CD4-positive, alpha-beta T cell treated with Interleukin-6 at 100 ng/mL for 8 hours (primary cell): Measurements from ENCODE around the gene MIEN1.
"Not testable (repeated sequence)": the region's sequence is repeated elsewhere in the genome, so short reads cannot be mapped to it uniquely, and the experiment has no call there.

Experiments used
- DNase-seq: peaks from one replicate; pipeline ENCODE4 v3.0.0-alpha.2; 2020; ENCODE audit warnings: mixed read lengths, low spot score

The MIEN1 gene

DNA sequence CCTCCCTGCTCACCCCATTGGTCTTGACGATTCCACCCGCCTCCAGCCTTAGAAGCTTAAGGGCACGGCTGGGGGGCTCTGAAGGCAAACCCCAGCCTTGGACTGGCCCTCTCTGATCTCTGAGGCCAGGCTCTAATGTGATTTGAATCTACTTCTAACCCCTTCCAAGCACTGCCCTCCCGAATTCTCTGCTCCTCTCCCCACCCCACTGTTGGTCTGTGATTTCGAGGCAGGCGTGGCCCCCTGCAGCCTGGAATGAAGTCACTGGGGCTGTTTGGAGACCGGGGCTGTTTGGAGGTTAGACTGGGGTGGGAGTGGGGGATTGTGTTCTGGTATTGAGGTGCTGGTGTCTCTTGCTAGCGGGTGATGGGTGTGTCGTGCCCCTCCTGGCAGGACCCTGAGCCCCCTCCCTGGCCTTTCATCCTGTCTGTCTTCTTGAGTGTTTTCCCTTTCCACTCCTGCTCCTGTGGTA lies 9.6 kb upstream of the MIEN1 start:
- DNase-seq = no peak

DNA sequence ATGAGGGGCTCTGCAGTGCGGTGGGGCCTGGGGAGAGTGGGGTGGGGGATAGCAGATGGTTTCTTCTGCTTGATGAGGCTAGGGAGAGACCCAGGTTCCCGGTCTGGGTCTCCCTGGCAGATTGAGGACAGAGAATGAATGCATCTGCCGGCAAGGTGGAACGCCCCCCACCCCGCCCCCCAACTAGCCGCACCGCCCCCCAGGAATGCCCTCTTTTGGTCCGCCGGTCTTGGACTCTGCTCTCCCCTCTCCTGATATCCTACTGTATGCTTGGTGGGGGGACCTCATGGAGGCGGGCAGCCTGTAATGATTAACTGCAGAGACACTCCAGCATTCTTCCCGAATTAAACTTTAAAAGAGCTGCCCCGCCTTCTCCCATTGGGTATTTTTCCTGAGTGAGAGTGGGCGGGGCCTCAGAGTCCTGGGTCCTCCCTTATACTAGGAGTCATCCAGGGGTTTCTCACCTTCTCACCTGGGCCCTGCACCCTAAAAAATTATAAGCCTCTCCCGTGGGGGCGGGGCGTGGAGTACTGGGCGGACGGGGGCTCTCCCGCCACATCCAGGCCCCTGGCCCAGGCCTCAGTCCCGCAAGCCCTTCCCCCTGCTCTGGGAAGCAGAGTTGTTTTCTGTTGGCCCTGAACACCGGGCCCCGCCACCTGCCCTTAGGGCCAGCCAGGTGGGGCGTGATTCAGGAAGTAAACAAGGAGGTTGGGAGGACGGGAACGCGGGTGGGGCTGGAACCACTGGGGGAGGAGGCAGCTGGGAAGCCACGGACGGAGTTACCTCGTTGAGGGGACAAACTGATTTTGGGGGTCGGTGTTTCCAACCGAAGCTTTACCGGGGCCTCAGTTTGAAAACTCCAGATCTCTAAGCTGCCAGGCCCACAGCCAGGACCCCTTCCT lies 8.9 kb upstream of the MIEN1 start:
- no peak for DNase-seq

DNA sequence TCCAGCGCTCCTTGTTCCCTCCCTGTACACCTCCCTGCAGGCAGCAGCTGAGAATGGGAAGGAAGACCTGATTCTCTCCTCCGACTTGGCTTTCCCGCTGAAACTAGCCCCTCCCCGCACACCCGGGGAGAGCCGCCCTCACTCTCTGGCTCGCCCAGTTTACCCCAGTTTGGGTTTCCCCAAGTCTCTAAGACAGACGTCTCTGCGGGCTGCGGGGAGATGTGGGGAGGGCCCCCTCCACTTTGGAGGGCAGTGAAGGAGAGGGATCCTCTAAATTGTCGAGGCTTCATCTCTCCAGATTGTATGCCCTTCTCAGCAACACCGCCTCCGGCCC lies 8.2 kb upstream of the MIEN1 start:
- peak; percentile 28 for DNase-seq

DNA sequence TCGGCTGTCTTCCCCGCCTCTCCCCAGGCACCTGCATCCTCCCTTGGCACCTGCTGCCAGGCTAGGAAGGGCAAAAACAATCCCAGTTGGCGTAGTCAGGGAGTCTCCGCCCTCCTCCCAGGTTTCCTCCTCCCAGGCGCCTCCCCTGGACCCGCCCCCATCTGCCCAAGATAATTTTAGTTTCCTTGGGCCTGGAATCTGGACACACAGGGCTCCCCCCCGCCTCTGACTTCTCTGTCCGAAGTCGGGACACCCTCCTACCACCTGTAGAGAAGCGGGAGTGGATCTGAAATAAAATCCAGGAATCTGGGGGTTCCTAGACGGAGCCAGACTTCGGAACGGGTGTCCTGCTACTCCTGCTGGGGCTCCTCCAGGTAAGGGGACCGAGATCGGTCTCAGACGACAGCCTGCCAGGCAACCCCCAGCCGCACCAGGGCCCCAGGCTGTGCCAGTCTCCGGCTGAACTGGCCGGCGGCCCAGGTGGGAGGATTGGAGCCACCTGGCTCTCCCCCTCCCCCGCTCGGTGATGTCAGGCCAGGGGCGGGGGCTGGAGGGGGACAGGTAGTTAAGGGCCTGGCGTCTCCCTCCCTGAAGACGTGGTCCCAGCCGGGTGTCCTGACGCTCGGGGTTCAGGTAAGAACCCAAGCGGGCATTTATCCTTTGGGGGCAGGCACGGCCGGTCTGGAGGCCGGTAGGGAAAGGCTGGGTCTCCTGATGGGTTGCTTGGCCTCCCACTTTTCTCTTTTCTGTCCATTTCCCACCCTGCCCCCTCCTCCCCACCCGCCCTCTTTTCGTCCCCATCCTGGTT lies 7.6 kb upstream of the MIEN1 start, which contains the start of gene GRB7:
Gene GRB7, plus strand, starts transcription at position 179 of the 808 bp plus-strand sequence. CDS start 4,364 bp downstream, outside the sequence.
- no peak for DNase-seq

DNA sequence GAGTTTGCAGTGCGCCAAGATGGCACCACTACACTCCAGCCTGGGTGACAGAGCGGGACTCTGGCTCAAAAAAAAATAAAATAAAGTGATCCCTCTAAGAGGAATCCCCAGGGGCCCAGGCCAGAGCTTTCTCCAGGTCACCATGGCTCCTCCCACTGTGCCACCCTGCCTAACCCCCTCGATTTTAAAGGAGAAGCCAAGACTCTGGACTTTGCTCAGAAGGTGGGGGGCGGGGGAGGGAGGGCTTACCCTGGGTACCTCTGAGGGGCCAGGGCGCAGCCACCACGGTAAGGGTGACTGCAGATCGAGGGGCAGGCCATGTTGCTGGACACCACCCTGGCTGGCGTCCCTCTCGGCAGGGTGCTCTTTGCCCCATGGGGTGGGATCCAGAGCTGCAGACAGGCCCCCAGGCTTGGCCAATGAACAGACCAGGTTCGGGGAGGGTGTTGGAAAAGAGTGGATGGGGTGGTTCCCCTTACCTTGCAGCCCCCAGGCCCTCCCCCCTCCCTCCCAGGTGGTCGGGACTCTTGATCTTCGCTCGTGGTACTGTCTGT lies 7.0 kb upstream of the MIEN1 start:
- DNase-seq = no peak

DNA sequence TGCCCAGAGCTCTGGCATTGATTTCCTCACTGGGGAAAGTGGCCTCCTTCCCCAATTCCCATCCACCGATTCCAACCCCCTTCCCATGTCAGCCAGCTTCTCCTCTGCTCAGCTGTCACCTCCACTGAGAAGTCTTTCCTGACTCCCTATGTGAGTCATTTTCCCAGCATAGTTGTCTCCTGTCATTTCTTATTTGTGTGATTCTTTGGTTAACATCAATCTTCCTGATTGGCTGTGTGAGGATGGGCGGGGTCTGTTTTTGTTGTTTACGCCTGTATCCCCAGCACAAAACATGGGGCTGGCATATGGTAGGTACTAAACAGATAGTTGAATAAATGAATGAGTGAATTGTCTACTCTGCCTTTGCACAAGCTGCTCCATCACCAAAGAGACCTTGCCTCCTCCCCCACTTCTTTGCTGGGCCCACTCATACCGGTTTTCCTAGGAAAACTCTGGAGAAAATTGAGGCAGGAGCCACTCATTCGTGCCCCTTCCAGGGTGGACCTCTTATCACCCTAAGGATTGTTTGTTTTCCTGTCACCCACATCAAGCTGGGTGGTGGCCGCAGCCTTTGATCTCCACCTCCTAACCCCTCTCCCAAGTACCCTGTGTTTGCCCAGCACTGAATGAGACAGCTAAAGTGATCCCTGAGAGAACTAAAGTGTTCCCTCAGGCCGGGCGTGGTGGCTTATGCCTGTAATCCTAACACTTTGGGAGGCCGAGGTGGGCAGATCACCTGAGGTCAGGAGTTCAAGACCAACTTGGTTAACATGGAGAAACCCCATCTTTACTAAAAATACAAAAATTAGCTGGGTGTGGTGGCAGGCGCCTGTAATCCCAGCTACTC lies 6.2 kb upstream of the MIEN1 start:
- DNase-seq = no peak

DNA sequence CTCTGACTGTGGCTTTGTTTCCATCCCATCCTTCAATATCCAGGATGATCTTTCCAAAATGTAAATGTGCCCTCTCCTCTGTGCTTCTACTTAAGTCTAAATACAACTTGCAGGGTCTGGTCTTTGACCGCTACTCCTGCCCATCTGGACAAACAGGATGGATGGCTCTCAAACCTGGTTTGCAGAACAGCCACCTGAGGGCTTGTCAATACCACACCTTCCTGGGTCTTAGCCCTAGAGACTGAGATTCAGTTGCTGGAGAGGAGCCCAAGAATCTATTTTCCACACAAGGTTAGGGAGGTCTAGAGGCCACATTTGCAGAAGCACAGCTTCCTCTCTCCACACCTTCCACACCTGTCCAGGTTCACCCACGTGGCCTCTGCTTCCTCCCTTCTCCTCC lies 5.5 kb upstream of the MIEN1 start:
- DNase-seq = no peak

DNA sequence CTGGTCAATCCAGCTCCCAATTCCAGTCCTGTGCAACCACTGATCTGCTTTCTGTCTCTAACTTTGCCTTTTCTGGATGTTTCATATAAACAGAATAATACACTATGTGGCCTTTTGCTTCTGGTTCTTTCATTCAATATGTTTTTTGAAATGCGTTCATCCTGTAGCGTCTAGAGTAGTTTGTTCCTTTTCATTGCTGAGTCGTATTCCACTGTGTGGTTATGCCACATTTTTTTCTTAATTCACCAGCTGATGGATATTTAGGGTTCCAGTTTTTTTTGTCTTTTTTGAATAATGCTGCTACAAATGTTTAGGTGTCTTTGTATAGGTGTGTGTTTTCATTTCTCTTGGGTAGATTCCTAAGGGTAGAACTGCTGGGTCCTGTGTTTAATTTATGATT lies 2.3 kb upstream of the MIEN1 start:
- DNase-seq = no peak

DNA sequence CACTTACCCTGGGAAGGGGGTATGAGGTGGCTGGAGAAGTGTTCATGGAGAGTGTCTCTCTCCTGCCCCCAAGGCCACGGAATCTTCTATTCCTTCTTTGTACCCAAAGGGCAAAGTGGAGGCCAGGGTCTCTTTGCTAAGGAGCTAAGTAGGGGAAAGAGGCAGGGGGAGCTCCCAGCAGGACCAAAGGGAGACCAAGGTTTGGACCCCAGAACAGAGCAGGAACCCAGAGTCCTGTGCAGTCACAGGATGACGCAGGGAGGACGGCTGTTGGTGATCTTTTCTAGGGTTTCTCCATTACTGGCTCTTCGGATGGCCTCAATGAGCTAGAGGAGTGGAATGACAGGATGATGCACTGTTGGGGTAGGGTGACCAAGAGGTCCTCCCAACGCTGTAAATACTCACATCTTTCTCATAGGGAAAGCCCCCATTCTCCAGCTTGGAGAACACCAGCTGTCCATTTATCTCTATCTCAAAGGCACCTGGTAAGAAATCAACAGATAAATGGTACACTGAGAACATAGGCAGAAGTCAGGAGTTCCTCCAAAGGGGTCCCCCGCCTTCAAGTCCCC lies 966 bp downstream of the MIEN1 start:
- no peak for DNase-seq

DNA sequence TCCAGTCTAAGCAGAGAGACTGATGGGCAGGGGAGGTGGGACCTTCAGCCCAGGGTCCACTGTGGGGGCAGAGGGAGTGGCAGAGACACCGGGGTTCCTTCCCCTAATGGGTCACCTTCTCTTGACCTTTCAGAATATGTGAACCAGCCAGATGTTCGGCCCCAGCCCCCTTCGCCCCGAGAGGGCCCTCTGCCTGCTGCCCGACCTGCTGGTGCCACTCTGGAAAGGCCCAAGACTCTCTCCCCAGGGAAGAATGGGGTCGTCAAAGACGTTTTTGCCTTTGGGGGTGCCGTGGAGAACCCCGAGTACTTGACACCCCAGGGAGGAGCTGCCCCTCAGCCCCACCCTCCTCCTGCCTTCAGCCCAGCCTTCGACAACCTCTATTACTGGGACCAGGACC lies 2.8 kb downstream of the MIEN1 start:
- DNase-seq = no peak

DNA sequence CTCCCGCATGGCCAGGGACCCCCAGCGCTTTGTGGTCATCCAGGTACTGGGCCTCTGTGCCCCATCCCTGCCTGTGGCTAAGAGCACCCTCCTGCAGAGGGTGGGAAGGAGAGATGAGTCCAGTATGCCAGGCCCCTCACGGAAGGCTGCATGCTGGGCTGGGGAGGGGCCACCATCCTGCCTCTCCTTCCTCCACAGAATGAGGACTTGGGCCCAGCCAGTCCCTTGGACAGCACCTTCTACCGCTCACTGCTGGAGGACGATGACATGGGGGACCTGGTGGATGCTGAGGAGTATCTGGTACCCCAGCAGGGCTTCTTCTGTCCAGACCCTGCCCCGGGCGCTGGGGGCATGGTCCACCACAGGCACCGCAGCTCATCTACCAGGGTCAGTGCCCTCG lies 3.7 kb downstream of the MIEN1 start:
- DNase-seq = no peak

DNA sequence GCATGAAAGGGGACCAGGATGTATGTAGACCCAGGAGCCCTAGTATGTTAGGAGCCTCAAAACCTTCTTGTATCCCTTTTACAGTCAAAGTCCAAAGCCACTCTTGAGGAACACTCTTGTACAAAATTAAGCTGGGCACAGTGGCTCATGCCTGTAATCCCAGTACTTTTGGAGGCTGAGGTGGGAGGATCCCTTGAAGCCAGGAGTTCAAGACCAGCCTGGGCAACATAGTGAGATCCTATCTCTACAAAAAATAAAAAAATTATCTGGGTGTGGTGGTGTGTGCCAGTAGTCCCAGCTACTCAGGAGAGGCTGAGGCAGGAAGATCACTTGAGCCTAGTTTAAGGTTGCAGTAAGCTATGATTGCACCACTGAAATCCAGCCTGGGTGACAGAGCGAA lies 4.4 kb downstream of the MIEN1 start:
- not testable (repeated sequence) for DNase-seq

DNA sequence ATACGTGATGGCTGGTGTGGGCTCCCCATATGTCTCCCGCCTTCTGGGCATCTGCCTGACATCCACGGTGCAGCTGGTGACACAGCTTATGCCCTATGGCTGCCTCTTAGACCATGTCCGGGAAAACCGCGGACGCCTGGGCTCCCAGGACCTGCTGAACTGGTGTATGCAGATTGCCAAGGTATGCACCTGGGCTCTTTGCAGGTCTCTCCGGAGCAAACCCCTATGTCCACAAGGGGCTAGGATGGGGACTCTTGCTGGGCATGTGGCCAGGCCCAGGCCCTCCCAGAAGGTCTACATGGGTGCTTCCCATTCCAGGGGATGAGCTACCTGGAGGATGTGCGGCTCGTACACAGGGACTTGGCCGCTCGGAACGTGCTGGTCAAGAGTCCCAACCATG lies 5.6 kb downstream of the MIEN1 start:
- DNase-seq = no peak

DNA sequence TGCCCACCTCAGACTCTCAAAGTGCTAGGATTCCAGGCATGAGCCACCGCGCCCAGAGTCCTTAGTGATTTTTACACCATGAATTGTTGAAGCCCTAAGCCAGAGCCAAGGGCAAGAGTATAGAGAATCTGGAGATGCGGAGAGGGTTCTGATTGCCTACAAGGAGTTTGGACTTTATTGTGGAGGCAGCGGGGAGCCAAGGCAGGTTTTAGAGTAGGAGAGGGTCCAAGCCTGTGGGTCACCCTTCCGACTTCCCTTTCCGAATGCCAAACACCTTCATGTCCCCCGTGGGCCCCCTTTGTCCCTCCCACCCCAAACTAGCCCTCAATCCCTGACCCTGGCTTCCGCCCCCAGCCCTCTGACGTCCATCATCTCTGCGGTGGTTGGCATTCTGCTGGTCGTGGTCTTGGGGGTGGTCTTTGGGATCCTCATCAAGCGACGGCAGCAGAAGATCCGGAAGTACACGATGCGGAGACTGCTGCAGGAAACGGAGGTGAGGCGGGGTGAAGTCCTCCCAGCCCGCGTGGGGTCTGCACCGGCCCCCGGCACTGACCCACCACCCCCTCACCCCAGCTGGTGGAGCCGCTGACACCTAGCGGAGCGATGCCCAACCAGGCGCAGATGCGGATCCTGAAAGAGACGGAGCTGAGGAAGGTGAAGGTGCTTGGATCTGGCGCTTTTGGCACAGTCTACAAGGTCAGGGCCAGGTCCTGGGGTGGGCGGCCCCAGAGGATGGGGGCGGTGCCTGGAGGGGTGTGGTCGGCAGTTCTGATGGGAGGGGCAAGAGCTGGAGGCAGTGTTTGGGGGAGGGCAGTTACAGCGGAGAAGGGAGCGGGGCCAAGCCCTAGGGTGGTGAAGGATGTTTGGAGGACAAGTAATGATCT lies 7.1 kb downstream of the MIEN1 start:
- DNase-seq = no peak

DNA sequence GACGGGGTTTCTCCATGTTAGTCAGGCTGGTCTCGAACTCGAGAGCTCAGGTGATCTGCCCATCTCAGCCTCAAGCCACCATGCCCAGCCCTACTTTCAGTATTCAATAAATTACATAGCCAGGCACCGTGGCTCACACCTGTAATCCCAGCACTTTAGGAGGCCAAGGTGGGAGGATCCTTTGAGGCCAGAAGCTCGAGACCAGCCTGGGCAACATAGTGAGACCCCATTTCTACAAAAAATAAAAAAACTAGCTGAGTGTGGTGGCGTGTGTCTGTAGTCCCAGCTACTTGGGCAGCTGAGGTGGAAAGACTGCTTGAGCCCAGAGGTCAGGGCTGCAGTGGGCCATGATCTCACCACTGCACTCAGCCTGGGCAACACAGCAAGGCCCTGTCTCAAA lies 8.2 kb downstream of the MIEN1 start:
- no peak for DNase-seq

DNA sequence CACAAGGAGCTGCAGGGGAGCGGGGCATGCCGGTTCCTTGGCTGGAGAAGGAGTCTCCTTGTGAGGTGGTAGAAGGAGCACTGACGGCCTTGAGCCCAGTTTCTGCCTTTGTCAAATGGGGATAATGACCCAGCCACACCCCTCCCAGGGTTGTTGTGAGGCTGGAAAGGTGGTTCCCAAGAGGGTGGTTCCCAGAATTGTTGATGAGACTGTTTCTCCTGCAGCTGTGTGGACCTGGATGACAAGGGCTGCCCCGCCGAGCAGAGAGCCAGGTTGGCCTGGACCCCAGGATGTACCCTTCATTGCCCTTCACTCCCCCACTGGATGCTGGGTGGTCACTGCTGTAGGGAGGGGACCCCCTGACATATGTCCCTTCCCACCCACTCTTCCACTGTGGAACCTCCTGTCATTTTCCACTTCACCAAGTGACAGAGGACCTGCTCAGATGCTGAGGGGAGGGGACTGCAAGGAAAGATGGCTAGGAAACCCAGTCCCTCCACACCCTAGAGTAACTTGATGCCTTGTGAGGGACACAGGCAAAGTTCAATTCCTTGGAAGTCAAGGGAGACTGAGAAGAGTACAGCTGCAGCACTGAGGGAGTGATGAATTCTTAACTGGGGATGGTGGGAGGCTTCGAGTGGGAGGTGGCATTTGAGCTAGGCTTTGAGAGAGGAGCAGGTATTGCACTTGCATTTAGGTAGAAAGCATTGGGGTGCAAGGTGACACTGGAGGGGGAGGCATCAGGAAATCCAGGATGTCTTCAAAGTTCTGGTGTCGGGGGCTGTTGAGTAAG lies 10.6 kb downstream of the MIEN1 start:
- DNase-seq = no peak

DNA sequence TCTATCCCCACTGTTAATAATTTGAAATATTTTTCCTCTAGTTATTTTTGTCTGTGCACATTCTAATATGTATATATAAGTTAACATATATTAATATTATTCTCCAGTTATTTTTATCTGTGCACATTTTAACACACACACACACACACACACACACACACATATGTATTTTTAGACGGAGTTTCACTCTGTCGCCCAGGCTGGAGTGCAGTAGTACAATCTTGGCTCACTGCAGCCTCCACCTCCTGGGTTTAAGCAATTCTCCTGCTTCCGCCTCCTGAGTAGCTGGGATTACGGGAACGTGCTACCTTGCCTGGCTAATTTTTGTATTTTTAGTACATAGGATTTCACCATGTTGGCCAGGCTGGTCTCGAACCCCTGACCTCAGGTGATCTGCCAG lies 12.7 kb downstream of the MIEN1 start:
- no peak for DNase-seq

DNA sequence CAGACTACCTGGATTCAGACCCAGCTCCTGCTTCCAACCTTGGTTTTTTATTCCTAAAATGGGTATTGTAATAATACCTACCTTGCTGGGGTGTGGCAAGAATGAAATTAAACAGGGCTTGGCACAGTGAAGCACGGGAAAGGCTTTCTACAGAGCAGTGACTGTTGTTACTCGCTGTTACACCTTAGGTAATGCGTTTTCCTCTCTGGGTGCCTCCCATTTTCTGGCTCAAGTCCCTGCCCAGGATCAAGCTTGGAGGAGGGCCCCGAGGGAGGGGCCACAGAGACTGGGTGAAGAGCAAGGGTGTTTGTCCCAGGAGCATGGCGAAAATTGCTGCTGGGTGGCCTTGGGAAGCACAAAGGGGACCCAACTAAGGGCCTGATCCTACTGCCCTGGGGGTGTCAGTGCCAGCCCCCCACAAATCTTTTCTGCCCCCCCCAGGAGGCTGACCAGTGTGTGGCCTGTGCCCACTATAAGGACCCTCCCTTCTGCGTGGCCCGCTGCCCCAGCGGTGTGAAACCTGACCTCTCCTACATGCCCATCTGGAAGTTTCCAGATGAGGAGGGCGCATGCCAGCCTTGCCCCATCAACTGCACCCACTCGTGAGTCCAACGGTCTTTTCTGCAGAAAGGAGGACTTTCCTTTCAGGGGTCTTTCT lies 13.3 kb downstream of the MIEN1 start:
- DNase-seq = no peak
